Thyroid gland (tissue), 4 donors: ENCODE measurements around the gene TYMP.
A peak's percentile ranks its signal among the peaks of the same experiment; 100 is the strongest.

Experiments
- POLR2A ChIP-seq, 2 donors: fragments of 450-650 bp; IDR thresholded peaks; one replicate each; pipeline ENCODE4 v1.6.1; 2017; ENCODE audit warnings: antibody characterized with exemption in 2 of 2, mild to moderate bottlenecking in 2 of 2, moderate library complexity in 1 of 2
- TF ChIP-seq, protein P1 (sequence below), 6 experiments: fragments of 200-600 bp in 3 of 6; fragments of 450-650 bp in 3 of 6; sonication (generic) in 3 of 6; IDR thresholded peaks; one replicate each; pipeline ENCODE4 v1.5.1; 2016 to 2019; ENCODE audit warnings: antibody characterized with exemption in 6 of 6, mild to moderate bottlenecking in 2 of 6, inconsistent platforms in 1 of 6, moderate library complexity in 1 of 6

DNA sequence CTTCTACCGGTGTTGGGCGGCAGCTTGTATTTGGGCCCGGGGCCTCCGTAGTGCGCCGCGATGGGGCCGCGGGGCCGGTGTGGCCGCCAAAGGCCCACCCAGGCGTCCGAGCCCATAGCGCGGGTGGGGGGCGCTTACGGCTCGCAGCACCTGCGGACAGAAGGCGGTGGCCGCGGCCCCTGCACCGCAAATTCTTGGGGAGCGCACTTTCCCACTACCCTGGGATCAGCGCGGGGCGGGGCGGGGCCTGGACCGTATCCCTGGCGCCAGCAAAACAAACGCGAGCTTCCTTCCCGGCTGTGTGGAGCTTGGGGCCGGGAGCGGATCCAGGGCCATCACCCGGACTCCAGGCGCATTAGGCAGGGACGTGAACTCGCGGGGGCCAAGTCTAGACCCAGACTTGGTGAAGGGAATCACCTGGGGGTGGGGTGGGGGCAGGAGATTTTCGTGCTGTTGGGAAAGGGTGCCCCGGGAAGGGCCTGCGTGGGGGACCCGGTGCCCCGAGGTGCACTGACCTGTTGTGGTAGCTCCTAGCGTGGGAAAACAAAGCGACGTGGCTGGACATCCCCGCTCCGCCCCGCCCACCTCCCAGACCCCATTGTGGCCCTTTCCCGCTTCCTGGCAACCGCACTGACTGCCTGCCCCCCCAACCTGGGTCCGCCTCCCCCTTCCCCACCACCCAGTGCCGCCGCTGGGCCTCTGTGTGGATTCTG lies 2.3 kb upstream of the TYMP start:
- peak; percentile 30 to 55 for TF ChIP-seq POLR2A (IDR thresholded peaks at IDR 0.05)
- TF ChIP-seq, protein P1, sequence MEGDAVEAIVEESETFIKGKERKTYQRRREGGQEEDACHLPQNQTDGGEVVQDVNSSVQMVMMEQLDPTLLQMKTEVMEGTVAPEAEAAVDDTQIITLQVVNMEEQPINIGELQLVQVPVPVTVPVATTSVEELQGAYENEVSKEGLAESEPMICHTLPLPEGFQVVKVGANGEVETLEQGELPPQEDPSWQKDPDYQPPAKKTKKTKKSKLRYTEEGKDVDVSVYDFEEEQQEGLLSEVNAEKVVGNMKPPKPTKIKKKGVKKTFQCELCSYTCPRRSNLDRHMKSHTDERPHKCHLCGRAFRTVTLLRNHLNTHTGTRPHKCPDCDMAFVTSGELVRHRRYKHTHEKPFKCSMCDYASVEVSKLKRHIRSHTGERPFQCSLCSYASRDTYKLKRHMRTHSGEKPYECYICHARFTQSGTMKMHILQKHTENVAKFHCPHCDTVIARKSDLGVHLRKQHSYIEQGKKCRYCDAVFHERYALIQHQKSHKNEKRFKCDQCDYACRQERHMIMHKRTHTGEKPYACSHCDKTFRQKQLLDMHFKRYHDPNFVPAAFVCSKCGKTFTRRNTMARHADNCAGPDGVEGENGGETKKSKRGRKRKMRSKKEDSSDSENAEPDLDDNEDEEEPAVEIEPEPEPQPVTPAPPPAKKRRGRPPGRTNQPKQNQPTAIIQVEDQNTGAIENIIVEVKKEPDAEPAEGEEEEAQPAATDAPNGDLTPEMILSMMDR (IDR thresholded peaks at IDR 0.05), result no peak
